OCI-LY1 (cell line): Measurements from ENCODE around the gene LAYN.

Experiments
- EZH2 ChIP-seq: fragments of 200-600 bp; sonication (generic), shearing (Covaris generic); IDR thresholded peaks from 2 replicates; pipeline ENCODE4 v1.8.0; 2017; ENCODE audit warnings: borderline replicate concordance, mixed run types, mild to moderate bottlenecking, antibody characterized with exemption, low read length, moderate library complexity, mixed read lengths
- TF ChIP-seq, protein P1 (sequence below): fragments of 200-600 bp; sonication (generic), shearing (Covaris generic); IDR thresholded peaks from 2 replicates; pipeline ENCODE4 v1.5.1; 2017; ENCODE audit warnings: mild to moderate bottlenecking, antibody characterized with exemption, low read length, moderate library complexity, mixed read lengths

DNA sequence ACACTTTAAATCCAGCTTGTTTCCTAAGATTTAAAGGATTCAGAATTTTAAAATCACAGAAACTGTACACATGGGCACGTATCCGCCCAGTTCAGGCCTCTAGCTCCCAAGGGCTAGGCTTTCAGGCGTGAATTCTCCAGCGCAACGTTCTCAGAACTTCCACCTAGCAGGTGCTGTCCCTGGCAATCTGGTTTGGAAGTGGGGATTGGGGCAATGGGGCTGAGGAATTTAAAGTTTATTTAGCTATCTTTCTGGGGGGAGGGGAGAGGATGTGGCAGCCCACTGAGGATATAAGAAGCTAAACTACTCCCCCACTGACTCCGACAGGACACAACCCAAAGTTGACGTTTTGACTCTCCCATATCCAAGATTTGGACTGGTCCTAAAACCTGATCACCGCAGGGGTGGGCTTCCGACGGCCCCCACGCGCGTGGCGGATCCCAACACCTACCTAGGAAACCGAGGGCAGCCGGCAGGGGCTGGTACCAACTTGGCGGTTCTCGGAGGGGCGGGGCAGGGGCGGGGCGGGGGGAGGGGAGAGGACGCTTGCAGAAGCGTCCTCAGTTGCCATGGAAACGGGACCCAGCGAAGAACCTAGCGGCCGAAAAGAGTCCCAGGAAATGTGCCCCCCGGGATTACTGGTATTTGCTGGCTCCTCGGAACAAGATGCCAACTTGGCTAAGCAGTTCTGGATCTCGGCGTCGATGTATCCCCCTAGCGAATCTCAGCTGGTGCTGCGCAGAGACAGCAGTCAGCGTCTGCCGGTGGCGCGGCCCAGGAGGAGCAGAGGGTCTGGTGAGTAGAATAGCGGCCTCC is 26.1 kb upstream of the LAYN start, which contains the start of gene HOATZ:
- TF ChIP-seq, protein P1, sequence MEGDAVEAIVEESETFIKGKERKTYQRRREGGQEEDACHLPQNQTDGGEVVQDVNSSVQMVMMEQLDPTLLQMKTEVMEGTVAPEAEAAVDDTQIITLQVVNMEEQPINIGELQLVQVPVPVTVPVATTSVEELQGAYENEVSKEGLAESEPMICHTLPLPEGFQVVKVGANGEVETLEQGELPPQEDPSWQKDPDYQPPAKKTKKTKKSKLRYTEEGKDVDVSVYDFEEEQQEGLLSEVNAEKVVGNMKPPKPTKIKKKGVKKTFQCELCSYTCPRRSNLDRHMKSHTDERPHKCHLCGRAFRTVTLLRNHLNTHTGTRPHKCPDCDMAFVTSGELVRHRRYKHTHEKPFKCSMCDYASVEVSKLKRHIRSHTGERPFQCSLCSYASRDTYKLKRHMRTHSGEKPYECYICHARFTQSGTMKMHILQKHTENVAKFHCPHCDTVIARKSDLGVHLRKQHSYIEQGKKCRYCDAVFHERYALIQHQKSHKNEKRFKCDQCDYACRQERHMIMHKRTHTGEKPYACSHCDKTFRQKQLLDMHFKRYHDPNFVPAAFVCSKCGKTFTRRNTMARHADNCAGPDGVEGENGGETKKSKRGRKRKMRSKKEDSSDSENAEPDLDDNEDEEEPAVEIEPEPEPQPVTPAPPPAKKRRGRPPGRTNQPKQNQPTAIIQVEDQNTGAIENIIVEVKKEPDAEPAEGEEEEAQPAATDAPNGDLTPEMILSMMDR: peak; percentile 23; the same call in 1 of the 2 replicates
- no peak for TF ChIP-seq EZH2
